Kidney capillary endothelial cell (primary cell): Measurements from ENCODE around the gene RIOK1.
"Not testable (repeated sequence)": the region's sequence is repeated elsewhere in the genome, so short reads cannot be mapped to it uniquely, and the experiment has no call there.

Experiments used
- DNase-seq: peaks from one replicate; pipeline ENCODE4 v3.0.0-alpha.2; 2018; ENCODE audit warnings: low spot score

The RIOK1 gene

DNA sequence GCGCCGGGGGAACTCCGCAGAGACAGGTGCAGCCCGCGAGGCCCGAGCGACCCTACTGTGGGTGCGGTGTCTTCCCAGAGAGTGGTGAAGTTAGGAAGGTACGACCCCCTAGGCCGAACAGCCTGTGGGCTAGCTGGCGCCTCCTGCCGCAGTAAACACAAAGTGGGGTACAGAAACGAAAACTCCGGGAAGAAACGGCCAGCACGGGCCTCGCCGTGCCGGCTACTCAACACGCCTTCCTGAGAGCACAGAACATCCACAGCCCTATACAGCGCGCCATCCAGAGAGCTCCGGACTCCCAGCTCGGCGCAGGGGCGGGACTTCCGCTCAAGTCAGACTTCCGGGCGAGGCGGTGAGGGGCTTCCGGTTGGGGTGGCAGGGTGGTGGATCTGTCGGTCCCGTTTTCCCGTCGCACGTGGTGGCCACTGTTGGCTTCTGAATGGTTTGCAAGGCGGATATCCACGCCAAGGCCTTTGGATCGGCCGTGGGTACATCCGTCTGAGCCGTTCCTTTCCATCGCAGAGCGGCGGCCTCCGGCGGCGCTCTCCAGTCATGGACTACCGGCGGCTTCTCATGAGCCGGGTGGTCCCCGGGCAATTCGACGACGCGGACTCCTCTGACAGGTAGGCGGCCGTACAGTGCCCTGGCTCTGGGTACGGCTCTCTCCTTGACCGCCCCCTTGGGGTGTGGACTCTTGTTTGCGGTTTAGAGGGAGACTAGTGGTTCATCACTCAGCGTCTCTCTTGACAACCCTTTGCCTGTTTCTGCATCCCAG is at the start of gene RIOK1, which contains the start of gene CAGE1:
TSS of gene RIOK1 (plus strand) at position 358 of the 775 bp plus-strand sequence. CDS start at position 553, 195 bp downstream.
TSS of gene CAGE1 (minus strand) at position 292 of the 775 bp plus-strand sequence. CDS start 2,569 bp downstream, outside the sequence.
- DNase-seq, result peak; percentile 92

GRCh38 chr6:7341271-7341670 is 48.3 kb upstream of the RIOK1 start:
- no peak for DNase-seq

DNA sequence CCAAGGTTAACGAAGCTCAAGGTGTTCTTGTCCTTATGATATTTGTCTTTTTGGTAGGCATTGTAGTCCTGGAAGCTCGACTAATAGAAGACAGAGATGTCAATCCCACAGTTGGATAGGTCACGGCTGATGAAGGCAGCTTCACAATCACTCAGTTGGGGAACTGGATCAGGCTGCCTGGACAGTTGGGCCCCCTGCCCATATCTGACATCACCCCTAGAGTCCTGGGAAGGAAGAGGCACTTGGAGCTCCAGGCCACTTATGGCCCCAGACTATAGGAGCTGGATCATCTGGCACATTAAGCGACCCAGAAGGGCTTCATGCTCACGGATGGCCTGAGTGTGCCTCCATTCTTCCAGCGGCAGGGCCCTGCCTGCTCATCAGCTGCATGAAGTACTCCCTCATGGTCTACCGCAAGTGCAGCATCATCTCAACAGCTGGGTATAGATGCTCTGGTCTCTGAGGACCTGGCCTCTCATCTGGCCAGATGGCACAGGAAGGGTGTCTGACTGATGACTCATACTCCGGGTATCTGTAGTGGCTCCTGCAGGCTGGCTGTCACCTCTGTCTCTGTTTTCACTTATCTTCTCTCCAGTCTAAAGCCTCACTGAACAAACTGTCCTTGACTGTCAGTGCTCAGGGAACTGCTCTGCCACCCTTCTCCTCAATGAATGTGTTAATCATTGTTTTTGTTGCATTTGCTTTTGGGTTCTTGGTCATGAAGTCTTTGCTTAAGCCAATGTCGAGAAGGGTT is 47.4 kb upstream of the RIOK1 start:
- no peak for DNase-seq

DNA sequence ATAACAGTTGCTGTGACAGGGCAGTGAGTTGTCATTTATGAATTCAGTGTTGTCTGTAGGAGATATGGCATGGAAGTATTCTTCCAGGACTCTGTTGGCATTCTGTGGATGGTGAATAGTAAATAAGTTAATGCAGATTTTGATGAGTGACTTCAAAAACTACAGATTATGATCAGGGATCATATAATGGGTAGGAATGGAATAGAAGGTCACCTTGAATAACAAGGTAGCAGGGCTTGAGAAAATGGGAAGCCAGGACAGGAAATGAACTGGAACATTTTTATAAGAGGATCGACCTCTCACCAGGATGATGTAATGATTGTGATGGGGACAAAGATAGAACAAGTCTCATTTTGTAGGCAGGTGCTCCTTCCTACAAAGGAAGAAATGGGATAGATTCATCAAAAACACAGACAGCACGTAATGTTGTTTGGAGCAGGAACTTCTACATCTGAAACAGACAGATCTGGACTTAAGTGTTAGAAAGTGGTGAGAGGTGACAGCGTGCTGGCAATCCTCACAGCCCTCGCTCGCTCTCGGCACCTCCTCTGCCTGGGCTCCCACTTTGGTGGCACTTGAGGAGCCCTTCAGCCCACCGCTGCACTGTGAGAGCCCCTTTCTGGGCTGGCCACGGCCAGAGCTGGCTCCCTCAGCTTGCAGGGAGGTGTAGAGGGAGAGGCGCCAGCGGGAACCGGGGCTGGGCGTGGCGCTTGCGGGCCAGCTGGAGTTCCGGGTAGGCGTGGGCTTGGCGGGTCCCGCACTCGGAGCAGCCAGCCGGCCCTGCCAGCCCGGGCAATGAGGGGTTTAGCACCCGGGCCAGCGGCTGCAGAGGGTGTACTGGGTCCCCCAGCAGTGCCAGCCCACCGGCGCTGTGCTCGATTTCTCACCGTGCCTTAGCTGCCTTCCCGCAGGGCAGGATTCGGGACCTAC is 45.8 kb upstream of the RIOK1 start:
- no peak for DNase-seq

- not testable (repeated sequence) for DNase-seq
Observed at GRCh38 chr6:7344773-7345450, 44.7 kb upstream of the RIOK1 start.

DNA sequence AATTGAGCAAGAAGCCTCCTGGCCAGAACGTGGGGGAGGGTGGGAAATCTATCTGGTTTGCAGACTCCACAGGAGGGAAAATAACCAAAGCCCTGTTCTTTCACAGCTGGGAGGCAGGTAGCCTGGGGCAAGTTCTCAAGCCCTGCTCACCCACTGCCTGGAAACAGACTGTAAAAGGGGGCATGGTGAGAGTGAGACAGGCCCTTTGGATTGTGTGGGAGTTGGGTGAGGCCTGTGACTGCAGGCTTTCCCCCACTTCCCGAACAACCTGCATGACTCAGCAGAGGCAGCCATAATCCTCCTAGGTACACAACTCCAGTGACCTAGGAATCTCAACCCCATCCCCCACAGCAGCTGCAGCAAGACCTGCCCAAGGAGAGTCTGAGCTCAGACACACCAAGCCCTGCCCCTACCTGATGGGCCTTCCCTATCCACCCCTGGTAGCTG is 42.0 kb upstream of the RIOK1 start:
- DNase-seq, result not testable (repeated sequence)

GRCh38 chr6:7350591-7350990 is 39.0 kb upstream of the RIOK1 start:
- not testable (repeated sequence) for DNase-seq

DNA sequence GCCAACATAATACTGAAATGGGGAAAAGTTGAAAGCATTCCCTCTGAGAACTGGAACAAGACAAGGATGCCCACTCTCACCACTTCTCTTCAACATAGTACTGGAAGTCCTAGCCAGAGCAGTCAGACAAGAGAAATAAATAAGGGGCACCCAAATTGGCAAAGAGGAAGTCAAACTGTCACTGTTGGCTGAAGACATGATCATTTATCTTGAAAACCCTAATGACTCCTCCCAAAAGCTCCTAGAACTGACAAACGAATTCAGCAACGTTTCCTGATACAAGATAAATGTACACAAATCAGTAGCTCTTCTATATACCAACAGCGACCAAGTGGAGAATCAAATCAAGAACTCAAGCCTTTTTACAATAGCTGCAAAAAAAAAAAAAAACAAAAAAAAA is 37.7 kb upstream of the RIOK1 start:
- not testable (repeated sequence) for DNase-seq

DNA sequence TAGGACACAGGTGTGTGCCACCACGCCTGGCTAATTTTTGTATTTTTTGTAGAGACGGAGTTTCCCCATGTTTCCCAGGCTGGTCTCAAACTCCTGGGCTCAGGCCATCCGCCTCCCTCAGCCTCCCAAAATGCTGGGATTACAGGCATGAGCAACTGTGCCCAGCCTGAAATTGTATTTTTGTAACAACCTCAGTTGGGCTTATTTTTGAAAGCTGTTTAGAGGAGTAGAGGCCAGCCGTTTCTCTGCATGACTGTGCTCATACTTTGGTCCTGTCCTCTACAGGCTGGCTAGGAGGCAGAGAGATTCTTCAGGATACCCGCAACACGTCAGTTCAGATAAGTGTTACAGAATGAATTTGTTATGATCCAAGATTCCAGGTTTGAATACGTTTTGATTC is 22.2 kb upstream of the RIOK1 start:
- DNase-seq, result no peak

DNA sequence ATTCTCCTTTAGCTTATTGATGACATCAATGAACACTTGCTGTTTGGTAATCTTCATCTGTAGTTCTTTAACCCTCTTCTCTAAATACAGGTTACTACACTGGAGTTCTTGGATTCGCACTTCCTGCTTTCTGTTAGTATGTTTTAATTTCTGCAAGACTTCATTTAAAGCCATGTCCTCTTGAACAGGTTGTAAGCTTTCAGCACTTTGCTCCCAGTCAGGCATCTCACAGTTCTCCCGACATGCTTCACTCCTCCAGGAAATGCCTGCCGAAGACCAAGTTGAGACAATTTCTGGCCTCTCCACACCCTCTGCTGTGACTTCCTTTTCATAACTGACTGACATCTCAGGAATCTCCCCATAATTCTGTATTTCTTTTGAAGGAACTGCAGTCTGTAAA is 15.9 kb upstream of the RIOK1 start:
- no peak for DNase-seq

GRCh38 chr6:7377961-7378360 is 11.6 kb upstream of the RIOK1 start:
- DNase-seq, result no peak

- DNase-seq, result no peak
Observed at GRCh38 chr6:7378740-7379139, 10.9 kb upstream of the RIOK1 start.

DNA sequence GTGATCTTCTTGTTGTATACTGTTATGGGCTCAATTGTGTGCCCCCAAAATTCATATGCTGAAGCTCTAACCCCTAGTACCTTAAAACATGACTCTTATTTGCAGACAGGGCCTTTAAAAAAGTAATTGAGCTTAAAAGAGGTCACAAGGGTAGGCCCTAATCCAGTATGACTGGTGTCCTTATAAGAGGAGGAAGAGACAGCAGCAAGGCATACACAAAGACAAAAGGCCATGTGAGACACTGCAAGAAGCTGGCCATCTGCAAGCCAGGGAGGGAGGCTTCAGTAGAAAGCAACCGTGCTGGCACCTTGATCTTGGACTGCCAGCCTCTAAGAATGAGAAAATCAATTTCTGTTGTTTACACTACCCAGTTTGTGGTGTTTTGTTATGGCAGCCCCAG is 8.5 kb upstream of the RIOK1 start:
- DNase-seq, result no peak

DNA sequence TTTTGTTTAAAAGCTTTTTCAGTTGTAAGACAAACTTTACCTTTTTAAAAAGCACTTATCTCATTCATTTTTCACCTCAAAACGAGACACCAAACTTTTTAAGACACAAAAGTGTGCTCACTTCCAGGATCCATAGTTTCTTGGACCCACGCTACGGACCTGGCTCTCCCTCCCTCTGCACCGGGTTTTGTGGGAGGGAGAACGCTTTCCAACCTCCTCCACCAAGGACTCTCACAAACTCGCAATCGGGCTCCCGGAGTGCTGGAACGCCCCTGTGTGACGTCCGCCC is 502 bp upstream of the RIOK1 start:
- DNase-seq, result no peak

GRCh38 chr6:7390226-7390878 is 744 bp downstream of the RIOK1 start:
- DNase-seq, result no peak

- DNase-seq, result no peak
Observed at GRCh38 chr6:7391151-7391550, 1.5 kb downstream of the RIOK1 start.

DNA sequence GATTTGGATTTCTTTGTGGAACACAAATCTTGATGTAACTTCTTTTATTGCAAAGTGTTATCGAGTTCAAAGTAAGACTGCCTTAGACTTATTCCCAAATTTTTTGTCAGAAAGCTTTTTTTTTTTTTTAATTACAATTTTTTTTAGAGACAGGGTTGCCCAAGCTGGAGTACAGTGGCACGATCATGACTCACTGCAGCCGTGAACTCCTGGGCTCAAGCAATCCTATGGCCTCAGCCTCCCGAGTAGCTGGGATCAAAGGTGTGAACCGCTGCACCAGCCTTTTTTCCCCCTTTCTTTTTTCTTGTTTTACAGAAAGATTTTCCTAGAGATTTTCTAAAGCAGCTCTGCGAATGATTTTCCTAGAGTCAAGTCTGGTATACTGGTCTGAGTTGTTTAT is 2.8 kb downstream of the RIOK1 start:
- no peak for DNase-seq

- DNase-seq, result no peak
Observed at GRCh38 chr6:7401075-7401474, 11.5 kb downstream of the RIOK1 start.

GRCh38 chr6:7402716-7403115 is 13.1 kb downstream of the RIOK1 start:
- DNase-seq, result no peak

DNA sequence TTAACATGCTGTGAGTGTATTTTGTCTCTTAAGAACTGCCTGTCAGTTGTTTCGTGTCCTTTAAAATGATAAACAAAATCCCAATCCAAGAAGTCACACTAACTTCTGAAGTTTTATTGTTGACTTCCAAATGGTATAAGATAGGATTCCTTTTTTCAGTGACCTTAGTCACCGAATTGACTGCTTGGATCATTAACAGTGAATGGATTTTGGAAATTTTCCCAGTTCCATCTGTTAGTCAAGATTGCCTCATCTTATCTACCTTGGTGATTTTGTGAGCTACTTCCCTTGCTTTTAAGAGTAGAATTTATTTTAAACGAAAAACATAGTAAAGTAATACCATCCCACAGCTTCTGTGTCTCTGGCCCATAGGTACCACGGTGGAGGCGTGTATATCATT is 14.9 kb downstream of the RIOK1 start:
- no peak for DNase-seq

DNA sequence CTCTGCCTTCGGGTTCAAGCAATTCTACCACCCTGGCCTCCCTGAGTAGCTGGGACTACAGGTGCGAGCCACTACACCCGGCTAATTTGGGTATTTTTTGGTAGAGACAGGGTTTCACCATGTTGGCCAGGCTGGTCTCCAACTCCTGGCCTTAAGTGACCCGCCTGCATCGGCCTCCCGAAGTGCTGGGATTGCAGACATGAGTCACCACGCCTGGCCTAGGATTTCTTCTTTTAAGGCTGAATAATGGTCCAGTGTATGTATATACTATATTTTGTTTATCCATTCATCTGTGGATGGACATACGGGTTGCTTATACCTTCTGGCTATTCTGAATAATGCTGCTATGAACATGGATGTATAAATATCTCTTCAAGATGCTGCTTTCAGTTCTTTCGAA is 17.1 kb downstream of the RIOK1 start:
- no peak for DNase-seq
